Activated CD4-positive, CD25-positive, alpha-beta regulatory T cell treated with anti-CD3 and anti-CD28 coated beads, Interleukin-2, amount 50 U/mL, for 72 hours (primary cell): ENCODE measurements around the gene PF4V1.

Experiments used
- DNase-seq: peaks from one replicate; pipeline ENCODE4 v3.0.0; 2021

The PF4V1 gene, protein sequence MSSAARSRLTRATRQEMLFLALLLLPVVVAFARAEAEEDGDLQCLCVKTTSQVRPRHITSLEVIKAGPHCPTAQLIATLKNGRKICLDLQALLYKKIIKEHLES

DNA sequence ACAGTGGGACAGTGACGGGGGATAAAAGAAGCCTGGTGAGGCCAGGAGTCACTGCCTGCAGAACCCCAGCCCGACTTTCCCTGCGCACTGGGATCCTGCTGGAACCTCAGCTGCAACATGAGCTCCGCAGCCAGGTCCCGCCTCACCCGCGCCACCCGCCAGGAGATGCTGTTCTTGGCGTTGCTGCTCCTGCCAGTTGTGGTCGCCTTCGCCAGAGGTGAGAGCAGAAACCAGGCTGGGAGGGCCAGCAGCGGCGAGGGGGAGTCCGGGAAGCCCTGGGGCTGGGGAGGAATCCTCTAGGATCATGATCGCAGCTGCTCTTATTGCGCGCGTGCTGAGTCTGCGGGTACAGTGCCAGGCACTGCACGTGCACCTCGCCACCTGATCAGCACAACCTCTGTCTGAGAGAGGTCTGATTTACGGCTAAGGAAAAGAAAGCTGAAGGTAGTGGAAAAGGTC, at the start of gene PF4V1:
PF4V1 (plus strand) TSS at position 51 of the 459 bp plus-strand sequence; CDS start at position 118, 67 bp downstream.
- no peak for DNase-seq

DNA sequence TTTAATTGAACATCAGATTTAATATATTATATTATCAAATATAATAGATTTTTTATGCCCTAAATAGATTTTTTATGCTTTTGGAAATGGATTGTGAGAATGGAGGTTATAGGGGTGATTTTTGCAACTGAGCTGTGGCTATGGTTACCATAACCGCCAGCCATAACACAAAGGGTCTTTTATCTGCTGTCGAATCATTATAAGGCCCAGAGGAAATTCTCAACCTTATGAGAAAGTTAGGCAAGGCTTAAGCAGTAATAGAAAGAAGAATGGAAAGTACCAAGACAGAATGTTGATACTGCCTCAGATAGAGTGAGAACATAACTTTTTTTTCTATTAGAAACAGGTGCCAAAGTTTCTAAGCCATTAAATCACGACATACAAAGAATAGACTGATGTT, 42.9 kb upstream of the PF4V1 start:
- DNase-seq, result no peak

DNA sequence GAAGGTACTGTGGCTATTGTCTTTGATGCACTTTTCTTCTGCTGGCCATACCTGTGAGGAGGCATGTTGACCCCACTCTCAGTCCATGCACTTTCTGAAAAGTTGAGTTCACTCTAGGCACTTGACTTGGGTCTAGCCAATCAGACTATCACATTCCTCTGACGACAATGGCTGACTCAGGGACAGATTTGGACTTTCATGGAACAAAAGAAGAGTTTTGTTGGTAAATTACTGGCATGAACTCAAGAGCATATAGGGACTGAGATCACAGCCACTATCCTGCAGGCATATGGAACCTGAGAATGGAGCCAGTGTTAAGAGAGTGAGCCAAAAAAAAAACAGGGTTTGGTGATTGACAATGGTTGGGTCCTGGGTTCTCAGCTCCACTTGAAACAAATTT, 41.3 kb upstream of the PF4V1 start:
- DNase-seq, result no peak

DNA sequence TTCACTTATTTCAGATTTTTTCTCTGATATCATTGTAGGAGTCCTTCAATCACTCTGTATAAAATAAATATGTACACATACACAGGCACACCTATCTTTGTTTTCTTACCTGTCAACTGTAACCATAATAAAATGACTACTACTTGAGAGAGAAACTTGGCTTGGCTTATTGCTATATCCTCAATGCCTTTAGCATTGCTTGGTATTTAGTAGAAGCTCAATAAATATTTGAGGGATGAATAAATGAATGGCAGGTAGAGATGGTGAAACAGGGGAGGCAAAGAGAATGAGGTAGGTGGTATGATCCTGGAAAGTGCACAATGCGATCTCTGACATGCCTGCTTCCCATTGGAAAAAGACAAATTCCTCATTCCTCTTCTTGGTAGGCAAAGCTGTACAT, 38.4 kb upstream of the PF4V1 start:
- no peak for DNase-seq

DNA sequence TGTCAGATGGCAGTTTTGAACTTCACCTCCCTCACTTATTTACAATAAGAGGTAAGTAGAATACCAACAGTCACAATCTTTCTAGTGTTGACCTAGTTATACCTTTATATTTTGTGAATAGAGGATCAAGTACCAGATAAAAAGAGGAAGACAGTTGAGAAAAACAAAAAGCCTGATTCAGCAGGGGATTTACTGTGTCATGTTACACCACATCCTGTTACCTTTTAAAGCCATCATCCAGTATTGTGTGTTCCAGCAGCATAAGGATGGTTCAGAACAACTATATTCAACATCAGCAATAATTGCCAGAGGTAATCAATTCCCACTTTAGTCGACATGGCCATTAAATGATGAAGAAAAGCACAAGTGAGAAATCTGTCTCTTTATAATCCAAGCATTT, 38.0 kb upstream of the PF4V1 start:
- DNase-seq, result no peak

DNA sequence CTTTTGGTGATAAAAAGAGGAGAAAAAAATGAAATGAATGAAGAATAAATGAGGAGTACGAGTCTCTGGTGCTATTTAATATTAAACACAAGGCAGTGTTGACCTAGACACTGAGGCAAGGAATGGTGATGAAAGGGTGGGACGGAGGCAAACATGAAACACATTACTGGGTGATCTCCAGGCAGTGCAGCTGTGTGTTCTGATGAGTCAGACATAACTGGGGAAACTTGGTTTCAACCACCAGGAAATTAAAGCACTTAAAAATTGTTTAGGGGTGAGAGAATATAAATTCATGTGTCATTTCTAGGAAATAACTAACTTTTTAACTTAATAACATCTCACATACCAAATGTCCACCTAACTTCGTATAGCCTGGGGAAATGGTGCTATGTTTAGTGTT, 36.3 kb upstream of the PF4V1 start:
- no peak for DNase-seq

DNA sequence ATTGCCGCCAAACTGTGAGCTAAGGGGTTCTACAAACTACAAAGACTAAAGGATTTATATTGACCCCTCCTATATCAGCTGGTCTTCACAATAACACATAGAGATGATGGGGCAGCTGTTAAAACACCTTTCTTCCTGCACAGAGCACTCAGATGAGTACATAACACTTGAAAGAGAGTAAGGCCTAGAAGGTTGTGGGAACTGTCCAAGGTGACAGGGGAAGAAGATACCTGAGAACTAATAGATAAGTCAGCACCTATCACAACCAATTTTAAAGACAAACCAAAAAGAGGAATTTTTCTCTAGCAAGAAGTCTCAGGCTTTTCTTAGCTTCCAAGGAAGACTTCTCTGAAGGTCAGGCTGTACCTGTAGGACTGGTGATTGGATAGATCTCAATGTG, 35.8 kb upstream of the PF4V1 start:
- no peak for DNase-seq

DNA sequence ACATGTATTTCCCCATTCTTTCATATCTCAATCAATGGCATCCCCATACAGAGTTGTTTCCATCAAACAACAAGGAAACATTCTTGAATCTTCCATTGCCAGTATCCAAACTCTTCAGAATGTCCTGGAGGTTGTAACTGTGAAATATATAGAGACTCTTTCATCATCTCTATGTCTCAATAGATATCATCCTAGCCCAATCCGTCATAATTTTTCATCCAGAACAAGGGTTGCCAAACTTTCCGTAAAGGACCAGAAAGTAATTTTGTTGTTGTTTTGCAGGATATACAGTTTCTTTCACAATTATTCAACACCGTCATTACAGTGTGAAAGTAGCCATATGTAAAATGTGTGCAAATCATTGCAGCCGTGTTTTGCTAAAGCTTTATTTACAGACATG, 31.8 kb upstream of the PF4V1 start:
- DNase-seq, result no peak

DNA sequence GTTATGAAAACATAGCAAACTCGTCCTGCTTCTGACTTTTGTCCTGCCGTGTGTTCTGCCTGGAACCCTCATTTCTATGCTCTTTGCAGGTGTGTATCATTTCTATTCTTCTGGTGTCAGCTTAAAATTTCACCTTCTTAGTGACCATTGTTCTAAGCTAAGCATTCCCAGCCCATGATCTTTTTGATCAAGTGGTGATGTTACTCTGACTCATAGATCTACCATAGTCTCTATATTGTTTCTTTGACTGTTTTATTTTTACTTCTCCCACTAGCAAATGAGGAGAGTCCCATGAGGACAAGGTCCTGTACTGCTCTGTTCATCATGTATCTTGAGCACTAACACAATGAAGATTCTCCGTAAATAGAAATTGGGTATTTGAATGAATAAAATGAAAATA, 30.7 kb upstream of the PF4V1 start:
- DNase-seq, result no peak

DNA sequence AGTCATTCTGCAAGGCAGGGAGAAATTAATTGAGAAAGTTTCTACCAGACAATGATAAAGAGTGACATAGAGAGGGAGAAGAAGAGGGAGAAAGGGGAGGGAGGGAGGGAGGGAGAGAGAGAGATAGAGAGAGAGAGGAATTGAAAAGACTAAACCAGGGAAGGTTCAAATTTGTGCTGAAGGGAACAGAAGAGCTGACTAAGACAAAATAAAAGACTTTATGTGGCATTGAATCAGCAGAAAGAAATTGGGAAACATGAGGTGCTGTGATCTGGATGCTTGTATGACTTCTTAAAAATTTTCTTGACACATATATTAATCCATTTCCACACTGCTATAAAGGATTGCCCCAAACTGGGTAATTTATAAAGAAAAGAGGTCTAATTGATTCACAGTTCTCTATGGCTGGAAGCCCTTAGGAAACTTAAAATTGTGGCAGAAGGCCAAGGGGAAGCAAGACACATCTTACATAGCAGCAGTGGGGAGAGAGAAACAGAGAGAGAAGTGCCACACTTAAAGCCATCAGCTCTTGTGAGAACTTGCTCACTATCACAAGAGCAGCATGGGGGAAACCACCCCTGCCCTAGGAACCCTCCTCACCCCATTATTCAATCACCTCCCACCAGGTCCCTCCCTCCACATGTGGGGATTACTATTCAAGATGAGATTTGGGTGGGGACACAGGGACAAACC, 30.1 kb upstream of the PF4V1 start:
- no peak for DNase-seq

DNA sequence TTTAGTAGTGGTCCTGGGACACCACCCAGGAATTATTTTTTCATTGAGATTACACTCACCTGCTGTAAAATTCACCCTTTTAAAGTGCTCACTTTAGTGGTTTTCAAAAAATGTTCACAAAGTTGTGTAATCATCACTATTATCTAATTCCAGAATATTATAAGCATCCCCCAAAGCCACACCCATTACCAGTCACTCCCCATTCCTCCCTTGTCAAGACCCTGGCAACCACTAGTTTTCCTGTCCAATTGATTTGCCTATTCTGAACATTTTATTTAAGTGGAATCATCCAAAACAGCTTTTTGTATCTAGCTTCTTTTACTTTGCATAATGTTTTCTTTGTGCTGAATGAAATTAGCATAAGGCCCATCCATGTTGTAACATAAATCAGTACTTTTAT, 29.3 kb upstream of the PF4V1 start:
- DNase-seq, result no peak

DNA sequence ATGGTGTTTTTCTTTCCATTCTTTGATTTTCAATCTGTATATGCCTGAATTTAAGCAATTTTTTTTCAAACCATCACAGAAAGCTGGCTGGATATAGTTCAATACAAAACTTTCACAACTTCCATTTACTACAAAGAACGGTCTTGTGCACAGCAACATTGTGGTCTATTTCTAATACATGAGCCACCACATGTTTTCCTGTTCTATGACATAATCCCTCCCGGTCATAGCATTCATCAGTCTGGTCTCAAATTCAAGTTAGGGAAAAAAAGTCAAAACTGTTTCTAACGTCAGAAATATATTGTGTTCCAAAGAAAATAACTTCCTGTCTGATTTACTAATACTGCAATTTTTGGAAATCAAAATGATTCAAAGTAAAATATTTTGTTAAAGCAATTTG, 24.1 kb upstream of the PF4V1 start:
- no peak for DNase-seq

DNA sequence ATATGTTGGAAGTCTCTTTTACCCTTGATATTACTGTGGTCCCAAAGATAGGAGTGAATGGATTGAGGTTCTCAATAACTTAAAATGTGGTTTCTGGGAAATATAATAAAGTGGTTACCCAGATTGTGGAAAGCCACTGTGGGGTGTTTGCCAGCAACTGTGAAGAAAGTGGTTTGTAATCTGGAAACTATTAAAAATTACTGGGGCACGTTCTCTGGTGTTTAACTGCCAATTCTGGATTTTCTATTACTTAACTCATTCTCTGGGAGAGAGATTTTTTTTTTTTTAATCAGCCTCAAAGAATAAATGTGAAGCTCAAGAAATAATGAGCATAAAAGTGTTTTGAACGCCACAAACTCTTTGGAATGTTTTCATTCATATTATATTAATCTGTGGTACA, 21.5 kb upstream of the PF4V1 start:
- DNase-seq, result no peak

DNA sequence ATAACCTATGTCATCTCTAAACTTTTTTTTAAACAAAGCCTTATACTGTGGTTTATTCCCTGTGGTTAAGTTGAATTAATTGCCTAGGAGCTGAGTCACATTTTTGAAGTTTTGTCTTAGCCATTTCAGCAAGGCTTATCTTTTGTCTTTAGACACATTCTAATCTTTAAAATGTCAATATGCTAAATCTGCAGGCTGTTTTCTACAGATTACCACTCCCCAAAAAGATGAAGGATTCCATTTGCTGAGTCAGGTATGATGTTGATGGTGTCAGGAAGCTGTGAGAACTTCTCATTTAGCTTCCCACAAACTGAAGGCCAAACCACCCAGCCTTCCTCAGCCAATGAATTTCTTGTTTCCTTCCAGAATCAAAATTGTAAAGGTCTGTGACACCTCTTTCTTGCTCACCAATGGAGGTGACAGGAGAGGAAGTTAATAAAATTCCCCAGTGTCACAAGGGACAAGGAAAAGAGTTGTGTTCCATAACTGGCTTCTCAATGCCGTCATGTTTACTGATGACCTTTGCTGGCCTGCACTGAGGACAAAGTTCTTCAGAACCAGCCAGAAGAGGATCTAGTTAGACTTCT, 20.4 kb upstream of the PF4V1 start:
- no peak for DNase-seq

DNA sequence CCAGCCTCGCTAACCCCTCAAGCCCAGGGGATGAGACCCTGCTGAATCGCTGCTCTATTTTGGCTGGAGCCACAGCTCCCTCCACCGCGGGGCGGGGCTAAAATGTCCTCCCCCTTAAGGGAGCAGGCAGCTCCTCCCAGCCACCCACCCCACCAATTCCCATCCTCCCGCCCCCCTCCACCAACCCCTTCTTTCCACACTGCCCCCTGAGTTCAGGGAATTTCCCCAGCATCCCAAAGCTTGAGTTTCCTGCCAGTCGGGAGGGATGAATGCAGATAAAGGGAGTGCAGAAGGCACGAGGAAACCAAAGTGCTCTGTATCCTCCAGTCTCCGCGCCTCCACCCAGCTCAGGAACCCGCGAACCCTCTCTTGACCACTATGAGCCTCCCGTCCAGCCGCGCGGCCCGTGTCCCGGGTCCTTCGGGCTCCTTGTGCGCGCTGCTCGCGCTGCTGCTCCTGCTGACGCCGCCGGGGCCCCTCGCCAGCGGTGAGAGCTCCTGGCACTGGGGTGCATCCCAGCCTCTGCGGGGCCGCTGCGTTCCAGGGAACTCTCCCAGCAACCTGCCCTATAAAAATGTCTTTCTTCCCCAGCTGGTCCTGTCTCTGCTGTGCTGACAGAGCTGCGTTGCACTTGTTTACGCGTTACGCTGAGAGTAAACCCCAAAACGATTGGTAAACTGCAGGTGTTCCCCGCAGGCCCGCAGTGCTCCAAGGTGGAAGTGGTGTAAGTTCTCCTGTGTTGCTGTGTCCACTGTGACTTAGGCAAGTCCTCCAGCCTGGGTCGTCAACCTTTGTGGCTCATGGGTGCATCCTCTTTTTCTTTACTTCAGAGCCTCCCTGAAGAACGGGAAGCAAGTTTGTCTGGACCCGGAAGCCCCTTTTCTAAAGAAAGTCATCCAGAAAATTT, 16.5 kb upstream of the PF4V1 start, which contains the start of gene CXCL6:
CXCL6 (plus strand) TSS at position 306 of the 907 bp plus-strand sequence; CDS start at position 379, 73 bp downstream.
- no peak for DNase-seq

DNA sequence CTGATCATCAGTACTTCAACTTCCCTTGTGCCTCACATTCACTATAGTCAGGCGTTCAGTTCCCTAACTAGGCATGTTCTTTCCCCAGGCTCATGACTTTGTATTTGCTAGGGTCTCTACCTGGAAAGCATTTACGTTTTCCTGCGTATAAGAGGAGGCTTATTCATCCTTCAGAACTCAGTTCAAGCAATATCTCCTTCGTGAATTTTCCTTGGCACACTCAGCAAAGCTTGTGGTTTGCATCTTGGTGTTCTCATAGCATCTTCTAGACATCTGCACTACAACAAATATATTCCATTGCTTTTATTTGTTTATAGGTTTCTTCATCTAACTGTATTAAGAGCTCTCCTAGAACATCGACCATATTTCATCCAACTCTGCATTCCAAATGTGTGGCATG, 14.0 kb upstream of the PF4V1 start:
- DNase-seq, result no peak

DNA sequence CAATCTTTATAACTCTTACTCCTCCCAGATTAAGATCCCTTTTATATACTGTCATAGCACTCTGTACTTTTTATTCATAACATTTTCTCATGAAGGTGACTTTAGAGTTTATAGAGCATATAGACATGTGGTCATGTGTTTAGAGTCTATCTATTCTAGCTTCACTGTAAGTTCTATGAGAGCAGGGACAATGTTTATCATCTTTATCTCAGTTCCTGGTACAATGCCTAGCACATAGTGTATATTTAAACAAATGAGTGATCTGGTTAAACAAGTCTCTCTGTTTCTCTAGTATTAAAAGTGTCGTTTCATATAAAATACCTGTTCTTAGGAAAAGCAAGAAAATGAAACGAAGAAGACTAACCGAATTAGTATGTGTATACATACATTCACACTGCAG, 13.4 kb upstream of the PF4V1 start:
- no peak for DNase-seq

DNA sequence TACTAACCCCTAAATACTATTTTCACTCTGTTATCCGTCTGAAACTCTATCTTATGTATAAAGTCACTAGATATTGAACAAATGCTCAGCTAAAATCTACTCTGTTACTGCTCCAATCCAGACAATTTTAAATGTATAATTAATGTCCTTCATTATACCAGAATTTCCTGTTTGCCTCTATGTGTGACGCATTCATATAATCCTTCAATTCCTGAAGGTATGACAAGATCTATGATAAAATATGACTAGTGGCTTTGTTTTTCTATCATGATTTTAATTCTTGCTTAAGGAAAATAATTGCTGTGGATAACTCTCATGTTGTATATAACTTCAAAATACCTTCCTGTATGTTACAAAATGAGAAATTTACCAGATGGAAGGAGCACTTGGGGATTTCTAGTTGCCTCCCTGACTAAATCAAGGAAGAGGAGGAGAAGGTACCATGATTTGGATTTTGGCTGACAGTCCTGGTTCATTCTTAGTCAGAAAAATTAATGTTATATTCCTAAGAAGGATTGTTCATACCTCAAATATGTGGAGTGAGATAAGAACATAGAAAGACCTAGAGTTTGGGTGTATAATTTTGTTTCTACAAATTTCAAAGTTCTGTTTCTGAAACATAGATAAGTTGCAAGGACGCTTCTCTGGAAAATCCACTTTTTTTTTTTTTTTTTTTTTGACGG, 11.7 kb upstream of the PF4V1 start:
- no peak for DNase-seq

DNA sequence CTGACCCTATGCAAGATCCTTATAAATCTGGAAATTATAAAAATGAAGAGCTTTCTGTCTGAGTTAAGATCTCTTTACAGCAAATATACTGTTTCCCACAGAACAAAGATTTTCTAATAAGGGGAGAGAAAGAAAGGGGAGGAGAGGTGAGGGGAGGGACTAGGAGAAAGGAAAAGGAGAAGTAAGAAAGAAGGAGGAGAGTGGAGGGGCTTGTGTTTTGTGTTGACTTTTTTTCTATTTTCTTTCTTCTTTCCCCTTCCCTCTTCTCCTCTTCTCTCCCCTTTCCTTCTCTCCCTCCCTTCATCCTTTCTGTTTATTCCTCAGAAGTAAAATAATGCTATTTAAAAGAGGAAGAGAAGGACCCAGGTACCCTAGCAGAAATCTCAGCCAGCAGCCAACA, 10.4 kb upstream of the PF4V1 start:
- DNase-seq, result no peak

DNA sequence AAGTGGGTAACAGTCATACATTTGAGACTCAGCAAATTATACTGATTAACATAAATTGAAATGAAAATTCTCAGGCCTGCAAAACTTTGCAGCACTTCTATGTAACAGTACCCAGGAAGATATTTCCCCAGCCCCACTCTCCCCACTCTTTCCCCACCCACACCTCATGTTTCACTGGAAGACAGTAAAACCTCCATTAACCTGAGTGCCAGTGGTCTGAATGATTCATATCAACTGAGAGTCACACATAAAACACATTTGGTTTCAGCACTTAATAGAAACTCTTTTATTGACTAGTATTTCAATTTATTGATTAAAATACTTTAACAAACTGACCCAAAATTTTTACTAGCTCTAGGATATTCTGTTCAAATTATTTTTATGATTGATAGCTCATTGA, 9.7 kb upstream of the PF4V1 start:
- DNase-seq, result no peak

DNA sequence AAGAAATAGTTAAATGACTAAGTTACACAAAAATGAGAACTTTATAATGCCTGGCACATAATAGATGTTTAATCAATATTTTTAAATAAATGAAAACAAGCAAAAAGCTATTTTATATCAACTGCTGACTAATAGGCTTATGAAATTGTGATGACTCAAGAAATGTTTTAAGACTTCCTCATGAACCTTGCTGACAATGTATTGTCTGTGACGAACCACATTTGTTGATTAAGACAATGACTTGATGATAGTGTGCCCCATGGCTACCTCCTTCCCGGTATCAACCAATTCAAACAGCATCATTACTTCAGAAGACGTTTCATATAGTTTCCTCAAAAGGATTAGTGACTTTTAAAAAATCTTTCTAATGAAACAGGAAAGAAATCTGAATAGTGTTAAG, 8.8 kb upstream of the PF4V1 start:
- DNase-seq, result no peak

DNA sequence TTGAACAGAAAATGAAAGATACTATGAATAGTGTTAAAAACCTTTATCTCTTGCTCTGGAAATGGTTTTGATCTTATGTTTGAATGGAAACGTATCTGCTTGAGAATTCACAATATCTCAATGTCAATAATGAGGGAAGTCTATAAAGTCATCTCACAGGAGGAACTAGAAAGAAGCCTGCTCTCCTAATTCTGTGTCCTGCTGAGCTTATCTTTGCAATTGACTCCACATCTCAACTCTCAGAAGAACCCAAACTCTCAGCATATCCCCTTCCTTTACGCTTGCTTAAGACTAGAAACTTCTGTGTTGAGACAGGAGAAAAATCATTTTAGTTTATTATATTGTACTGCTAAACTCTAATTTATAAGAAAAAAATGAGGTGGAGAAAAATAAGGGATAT, 8.3 kb upstream of the PF4V1 start:
- no peak for DNase-seq
